Measurements from ENCODE around the gene ST3GAL4.

The ST3GAL4 gene

GRCh38 chr11:126398721-126399120 lies 43.2 kb downstream of the ST3GAL4 start:
- TF ChIP-seq, protein P1, sequence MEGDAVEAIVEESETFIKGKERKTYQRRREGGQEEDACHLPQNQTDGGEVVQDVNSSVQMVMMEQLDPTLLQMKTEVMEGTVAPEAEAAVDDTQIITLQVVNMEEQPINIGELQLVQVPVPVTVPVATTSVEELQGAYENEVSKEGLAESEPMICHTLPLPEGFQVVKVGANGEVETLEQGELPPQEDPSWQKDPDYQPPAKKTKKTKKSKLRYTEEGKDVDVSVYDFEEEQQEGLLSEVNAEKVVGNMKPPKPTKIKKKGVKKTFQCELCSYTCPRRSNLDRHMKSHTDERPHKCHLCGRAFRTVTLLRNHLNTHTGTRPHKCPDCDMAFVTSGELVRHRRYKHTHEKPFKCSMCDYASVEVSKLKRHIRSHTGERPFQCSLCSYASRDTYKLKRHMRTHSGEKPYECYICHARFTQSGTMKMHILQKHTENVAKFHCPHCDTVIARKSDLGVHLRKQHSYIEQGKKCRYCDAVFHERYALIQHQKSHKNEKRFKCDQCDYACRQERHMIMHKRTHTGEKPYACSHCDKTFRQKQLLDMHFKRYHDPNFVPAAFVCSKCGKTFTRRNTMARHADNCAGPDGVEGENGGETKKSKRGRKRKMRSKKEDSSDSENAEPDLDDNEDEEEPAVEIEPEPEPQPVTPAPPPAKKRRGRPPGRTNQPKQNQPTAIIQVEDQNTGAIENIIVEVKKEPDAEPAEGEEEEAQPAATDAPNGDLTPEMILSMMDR (IDR thresholded peaks at IDR 0.05; ENCODE audit: extremely low read depth, missing control alignments), result no peak
- DNase-seq (ENCODE audit: low spot score), result no peak

- TF ChIP-seq, protein P1 (IDR thresholded peaks at IDR 0.05; ENCODE audit: extremely low read depth, missing control alignments), result no peak
- no peak for DNase-seq (ENCODE audit: low spot score)
These were observed 44.5 kb downstream of the ST3GAL4 start for GRCh38 chr11:126400019-126400418.

- TF ChIP-seq, protein P1 (IDR thresholded peaks at IDR 0.05; ENCODE audit: extremely low read depth, missing control alignments), result no peak
- DNase-seq (ENCODE audit: low spot score), result no peak
These were observed 45.0 kb downstream of the ST3GAL4 start for GRCh38 chr11:126400479-126400878.

- no peak for DNase-seq (ENCODE audit: low spot score)
- TF ChIP-seq, protein P1 (IDR thresholded peaks at IDR 0.05; ENCODE audit: extremely low read depth, missing control alignments), result no peak
These were observed 47.6 kb downstream of the ST3GAL4 start for GRCh38 chr11:126403022-126403581.

DNA sequence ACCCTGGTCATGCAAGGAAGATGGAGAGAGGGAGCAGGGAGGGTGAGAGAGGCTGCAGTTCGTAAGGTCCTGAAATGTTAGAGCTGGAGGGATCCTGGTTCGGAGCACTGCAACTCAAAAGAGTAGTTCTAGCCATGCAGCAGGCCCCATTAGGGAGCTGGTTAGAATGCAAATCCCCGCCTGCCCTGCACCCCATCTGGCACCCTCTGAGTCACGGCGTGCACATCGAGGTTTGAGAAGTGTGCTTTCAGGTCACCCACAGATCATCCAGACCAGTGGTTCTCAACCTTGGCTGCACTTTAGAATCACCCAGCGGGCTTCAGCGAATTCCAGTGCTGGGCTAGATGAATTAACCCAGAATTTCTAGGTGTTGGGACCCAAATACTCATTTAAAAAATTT lies 48.2 kb downstream of the ST3GAL4 start:
- TF ChIP-seq, protein P1 (IDR thresholded peaks at IDR 0.05; ENCODE audit: extremely low read depth, missing control alignments), result no peak
- no peak for DNase-seq (ENCODE audit: low spot score)

DNA sequence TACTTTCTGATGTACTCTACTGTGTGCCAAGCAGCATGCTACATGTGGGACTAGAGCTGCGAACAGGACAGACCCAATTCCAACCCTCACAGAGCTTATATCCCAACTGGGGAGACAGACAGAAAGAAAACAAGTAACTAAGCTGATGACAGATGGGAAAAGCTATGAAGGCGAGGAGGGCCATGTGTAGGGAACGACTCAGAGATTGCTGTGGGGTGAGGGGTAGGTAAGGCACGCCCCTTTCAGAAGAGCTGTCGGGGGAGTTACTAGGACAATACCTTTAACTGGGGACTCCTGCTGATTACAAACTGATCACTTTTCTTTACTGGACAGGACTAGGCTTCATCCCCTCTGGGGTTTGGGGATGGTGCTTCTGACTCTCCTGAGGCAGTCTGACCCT lies 48.9 kb downstream of the ST3GAL4 start:
- TF ChIP-seq, protein P1 (IDR thresholded peaks at IDR 0.05; ENCODE audit: extremely low read depth, missing control alignments), result no peak

GRCh38 chr11:126405374-126405773 lies 49.9 kb downstream of the ST3GAL4 start:
- DNase-seq (ENCODE audit: low spot score), result no peak
- TF ChIP-seq, protein P1 (IDR thresholded peaks at IDR 0.05; ENCODE audit: extremely low read depth, missing control alignments), result no peak

More for the DNA sequence above, 48.9 kb downstream of the ST3GAL4 start:
- DNase-seq (ENCODE audit: low spot score), result no peak
